Esophagus mucosa (tissue), 1 donor: Measurements from ENCODE around the gene ERG. TPM values are rescaled to one million over a fixed set of nuclear protein-coding genes. Genes with fewer than 3 reads are reported as not detected.
A peak's percentile ranks its signal among the peaks of the same experiment; 100 is the strongest.

Experiments used
- ATAC-seq: fragments of 200-7000 bp; cut with Tn5 transposase; one replicate; pipeline ENCODE4 v1.9.1; 2020
- total RNA-seq: library from RNA; stranded (reverse); gene quantifications from one replicate; pipeline ENCODE4 v1.2.4, GENCODE V29; 2023
- donor health status: DM: yes; HTN: yes; CAD: no.

The ERG gene
- total RNA-seq, 1 donor from 2014 or later: 5.1 TPM

DNA sequence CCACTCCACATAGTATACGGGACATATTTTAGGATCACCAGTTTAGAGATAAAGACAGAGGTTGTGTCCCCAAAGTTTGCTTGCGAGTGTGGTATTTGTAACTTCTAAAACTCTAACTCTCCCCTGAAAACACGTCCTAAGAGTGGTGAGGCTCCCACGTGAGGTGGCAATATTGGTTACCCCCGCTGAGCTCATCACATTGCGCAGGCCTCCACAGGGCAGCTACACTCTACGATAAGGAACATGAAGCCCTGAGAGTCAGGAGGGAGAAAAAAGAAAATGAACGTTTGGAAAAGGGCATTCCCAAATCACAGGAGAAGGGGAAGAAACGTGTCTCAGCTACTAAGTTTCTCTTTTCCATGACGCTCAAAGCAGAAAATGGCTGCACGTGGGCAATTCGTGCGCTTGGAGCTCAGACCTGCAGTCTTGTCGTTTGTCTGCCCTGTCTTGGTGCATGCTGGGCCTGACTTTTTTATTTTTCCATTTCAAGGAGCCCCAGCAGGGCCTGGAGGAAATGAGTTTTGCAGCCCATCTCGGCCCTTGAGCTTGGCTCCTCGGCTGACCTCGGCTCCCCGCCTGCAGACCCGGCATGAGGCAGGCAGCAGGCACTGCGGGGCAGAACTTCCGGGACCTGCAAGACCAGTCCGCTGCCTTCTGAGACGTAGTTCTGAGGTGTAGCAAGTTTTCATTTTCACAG, 25.7 kb downstream of the ERG start:
- no peak for ATAC-seq

DNA sequence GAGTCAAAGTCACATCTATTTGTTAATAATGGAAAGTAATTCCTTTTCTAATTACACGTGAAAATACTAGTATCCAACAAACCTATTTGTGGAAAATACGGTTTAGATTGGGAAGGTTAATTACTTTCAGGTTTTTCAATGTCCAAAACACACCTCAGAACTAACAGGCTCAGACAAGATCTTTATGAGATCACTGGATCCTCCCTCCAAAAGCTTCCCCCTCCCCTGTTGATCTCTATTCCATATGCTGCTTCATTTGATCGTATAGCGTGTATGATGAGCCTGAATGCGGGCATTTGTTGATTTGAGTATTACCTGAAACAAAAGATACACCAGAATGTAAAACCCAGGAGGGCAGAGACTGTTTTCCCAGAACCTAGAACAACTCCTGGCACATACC, 26.5 kb downstream of the ERG start:
- peak; percentile 58 for ATAC-seq

DNA sequence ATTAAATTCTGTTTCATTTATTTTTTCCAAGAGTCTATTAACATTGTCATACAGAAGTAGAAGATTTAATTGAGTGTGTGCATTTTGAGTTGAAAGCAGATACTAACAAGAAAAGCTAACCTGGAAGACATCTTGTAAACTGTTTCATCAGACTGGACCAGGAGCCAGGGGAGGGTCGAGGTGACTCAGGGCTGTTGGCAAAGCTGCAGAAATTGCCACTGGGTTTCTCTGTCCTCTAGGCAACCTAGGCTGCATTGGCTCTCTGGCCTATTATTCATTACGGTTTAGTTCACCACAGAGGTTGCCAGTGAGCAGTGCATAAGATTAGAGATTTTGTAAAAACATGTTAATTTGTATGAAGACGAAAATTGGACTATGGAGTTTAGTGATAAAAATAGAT, 27.5 kb downstream of the ERG start:
- ATAC-seq: peak; percentile 30

DNA sequence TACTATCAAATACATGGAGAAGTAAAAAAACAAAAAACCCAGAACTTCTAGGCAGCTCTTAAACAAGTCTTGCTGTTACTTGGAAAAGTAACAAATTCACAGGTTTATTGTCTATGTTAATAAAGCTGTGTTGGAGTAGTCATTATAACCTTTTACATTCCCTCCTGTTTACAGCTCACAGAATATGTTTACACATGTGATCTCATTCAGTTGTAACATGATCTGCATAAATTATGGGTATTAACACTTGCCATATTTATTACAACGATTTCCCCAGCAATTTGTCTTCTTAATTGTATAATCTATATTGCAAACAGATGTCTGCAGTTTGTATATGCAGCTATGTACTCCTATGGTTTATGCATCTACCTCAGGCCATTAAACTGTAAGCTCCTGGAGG, 28.6 kb downstream of the ERG start:
- no peak for ATAC-seq

DNA sequence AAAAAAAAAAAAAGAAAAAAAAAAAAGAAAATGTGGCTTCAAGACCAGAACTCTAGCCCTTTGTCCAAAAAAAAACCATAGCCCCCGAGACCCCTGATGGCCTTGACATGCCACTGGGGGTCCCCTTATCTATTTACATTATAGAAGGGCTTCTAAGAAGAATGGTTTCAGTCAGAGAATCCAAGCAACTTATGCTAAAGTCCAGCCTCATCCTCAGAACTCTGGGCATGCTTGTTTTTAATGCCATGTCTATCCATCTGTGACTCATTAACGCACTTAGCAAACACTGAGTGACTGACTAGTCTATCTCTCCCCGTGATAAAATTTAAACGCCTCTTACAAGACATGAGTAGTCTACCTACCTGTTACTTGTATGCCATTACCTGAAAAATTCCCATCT, 29.3 kb downstream of the ERG start:
- ATAC-seq: peak; percentile 83

DNA sequence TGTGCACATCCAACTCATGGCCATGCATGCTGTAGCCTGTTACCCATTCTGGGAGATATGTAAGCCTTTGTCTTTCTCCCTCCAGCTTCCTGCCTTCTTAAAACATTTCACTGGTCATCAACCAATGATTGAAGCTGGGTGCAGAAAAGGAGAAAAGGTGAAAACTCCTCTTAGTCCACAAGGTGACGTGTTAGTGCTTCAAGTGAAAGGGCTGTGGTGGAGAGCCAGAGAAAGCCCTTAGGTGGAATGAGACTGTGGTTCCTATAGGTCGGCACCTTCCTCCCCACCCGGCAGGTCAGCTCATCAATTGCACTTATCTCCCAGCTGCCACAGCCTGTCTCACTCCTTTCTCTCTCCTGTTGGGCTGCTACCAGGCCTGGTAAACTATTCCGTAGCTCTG, 30.4 kb downstream of the ERG start:
- ATAC-seq: no peak

DNA sequence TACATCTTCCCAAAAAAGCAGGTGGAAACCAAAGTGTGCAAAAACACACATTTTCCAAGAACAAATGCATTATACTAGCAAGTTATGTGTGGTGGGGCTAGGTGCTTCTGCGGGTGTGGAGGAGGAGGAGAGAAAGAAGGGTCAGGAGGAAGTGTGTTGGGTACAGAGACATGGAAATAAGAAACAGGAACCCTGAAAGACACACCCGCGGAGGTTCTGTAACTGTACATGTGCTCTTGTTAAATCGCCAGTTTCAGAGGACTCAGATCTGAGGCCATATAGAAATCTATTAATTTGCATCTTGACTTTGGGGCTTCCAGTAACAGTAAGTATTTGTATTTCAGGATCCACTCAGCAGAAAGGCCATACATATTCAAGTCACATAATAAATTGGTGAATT, 30.9 kb downstream of the ERG start:
- no peak for ATAC-seq

DNA sequence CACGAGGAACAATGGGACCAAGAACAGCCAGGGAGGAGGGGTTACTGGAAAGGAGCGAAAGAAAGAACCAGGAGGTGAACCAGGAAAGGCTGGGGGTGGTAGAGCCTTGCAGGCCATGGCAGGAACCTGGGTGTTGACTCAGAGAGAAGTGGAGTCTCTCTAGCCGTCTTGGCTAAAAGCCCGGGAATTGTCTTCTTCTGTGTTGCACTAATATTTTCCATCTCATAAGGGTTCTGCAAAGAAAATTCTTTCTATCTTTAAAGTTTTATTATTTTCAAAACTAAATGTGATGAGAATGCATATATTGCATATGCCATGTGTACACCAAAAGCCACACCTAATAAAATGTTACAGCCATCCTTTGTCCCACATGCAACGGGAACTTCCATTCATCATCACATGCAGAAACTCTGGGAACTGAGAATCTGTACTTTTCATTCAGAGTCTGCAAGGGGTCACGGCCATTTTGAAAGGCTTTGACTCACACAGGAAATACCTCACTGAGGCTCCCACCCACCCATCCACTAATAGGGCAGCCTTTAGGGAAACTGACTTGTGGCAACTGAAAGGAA, 38.0 kb downstream of the ERG start:
- peak; percentile 85 for ATAC-seq

DNA sequence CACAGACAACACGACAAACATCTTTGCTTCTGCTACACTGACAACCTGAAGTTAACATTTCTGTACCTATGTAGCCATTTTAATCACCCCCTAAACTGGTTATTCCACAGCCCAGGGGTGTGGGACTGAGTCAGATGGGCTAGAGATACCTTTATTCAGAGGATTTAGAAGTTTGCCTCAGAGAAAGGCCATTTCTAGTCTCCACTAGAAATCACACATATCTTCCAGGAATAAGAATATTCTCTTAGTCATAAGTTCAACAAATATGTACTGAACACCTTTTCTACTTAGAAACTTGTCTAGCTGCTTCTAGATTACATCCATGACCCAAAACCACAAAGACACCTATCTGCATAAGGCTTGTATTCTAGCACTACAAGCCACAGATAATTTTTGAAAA, 38.8 kb downstream of the ERG start:
- peak; percentile 88 for ATAC-seq

DNA sequence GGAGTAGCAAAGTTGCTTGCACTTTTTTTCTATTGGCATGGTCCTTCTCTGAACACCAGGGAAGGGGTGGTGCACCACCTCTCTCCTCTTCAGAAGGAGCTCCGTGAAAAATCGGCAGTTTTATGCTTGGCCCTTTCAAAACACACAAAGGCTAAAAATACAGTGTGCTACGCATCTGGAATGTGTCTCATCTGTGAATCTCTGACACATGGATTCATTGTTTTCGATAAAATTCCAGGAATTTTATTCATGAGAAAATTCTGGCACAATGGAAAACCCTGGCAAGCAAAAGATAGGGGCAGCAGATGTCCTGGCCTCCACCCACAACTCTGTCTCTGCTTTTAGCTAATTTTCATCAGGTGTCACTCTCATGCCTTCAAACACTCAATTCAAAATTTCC, 42.9 kb downstream of the ERG start:
- no peak for ATAC-seq

DNA sequence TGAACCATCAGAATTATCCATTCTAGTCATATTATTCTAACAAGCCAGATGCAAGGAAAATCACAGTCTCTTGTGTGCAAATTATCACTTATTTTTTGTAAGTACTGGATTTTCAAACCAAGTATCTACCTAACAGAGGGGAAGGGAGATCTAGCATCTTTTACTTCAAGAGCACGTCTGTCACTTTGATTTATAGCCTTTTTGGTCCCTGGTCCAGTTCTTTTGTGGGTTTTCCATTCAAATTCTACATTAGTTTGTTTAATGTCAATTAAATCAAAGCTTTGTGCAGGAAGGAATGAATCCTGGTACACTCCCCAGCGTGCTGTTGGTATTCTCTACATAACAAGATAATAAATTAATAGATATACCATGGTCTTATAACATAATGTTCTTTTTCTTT, 43.6 kb downstream of the ERG start:
- no peak for ATAC-seq

DNA sequence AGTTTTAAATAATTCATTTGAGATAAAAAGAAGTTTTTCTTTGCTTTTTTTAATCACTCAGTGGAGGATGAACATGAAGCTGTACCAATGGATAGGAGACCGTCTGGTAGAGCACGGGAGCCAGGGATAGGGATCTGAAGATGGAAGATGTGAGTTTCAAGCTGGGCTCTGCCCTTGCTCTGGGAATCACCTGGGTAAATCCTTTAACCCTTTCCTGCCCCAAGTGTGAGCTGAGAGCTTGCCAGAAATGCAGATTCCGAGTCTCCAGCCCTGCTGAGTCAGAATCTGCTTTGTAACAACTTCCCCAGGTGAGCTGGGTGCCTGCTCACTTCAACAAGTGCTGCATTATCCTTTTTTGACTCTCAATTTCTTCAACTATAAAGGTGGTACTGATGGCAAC, 44.1 kb downstream of the ERG start:
- ATAC-seq: no peak

DNA sequence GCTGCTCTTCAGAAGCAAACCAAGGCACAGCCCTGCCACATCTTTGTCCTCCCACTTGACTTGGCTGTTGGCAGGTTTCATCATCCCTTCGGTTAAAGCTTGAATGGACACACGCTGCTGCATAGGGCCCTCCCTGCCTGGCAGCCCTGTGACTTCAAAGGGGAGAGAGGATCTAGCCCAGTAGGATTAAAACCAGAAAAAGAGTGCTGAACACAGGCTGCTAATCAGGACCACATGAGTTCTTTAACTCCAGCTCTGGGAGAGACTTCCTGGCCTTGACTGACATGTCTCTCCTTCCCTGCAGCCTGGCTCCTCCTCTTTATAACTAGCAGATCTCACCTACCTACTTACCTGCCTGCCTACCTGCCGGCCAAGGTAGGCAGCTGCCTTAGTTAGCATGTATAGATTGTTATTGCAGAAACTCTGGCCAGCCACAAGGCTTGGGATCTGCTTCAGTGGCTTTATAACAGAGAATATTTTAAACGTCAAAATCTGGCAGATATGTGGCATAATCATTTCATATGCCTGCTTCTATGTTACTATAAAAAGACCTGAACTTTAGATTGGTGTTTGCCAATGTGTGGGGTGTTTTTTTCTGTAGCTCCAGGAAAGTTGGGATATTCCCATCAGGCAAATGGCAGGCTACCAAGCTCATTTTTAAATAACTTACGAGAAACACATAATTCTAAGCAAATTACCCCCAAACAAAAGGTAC, 49.4 kb downstream of the ERG start:
- ATAC-seq: peak; percentile 78

DNA sequence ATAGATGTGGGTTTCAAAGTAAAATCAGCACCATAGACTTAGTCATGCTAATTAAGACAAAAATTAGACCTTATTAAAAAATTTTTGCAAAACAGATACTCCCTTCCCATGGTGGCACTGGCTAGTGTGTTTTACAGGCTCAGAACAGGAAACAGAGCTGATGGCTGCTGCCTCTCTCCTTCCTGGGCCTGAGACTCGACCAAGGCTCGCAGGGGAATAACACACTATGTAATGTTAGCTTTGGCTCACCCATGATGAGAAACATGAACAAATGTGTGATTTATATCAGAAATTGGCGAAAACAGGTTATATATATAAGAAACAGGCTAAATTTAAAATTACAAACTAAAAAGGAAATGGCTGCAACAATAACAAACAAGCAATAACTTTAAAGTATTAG, 50.7 kb downstream of the ERG start:
- ATAC-seq: no peak

DNA sequence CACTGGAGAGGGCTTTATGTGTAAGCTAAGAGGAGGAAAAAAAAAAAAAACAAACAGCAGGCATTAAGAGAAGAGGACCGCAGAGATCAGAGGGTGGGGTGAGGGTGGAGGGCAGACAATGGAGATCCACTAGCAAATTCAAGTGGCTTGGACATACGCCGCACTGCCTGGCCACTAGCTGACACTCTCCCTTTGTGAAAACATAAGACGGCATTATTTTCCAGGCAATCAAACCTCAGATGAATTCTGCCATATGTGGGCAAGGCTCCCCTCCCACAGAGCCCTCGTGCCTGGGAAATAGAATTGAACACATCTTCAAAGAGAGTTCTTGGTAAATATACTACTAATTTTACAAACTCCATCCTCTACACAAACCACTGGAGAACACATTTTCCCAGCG, 53.6 kb downstream of the ERG start:
- ATAC-seq: no peak

DNA sequence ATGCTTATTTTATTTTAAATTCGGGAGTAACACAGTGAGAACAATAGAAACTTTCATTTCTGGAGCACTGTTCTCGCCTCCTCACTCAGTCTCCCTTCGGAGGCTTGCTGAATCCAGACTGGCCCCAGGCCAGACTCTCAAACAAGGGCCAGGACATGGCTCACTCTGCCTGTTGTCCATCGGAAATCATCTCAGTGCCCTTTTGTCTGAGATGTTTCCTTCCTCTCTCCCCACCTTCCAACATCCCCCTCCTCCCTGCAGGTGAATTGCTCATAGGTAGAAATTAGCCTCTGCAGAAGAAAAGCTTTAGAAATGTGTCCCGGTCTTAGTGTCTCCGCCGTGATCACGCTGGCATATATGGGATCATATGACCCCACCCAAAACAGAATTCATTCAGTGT, 55.2 kb downstream of the ERG start:
- no peak for ATAC-seq

DNA sequence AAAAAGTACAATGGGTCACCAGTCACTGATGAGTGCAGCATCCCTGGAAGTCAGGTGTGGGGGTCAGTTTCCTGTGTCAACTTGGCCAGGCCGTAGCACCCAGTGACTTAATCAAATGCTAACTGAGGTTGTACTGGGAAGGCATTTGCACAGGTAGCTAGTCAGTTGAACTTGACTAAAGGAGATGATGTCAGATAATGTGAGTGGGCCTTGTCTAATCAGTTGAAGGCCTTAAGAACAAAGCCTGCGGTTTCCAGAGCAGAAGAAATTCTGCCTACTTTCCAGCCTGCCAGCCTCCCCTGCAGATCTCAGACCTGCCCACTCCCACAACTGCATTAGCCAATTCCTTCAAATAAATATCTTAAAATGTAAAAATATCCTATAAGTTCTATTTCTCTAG, 57.1 kb downstream of the ERG start:
- ATAC-seq: no peak

DNA sequence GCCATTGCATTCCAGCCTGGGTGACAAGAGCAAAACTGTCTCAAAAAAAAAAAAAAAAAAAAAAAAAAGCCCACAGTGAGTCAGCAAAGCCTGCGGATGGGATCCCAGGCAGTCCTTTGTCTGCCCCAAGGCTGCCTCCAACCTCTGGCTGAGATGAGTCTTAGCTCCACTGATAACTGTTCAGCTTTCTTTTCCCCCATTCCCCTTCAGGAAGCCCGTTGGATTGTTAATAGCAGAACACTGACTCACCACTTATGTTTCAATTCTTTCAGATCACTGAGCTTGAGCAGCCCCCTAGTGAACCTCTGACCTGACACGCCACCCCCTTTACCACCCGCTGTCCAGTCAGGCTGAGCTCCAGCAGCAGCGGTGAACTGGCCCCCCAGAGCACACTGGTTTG, 57.5 kb downstream of the ERG start:
- ATAC-seq: no peak

DNA sequence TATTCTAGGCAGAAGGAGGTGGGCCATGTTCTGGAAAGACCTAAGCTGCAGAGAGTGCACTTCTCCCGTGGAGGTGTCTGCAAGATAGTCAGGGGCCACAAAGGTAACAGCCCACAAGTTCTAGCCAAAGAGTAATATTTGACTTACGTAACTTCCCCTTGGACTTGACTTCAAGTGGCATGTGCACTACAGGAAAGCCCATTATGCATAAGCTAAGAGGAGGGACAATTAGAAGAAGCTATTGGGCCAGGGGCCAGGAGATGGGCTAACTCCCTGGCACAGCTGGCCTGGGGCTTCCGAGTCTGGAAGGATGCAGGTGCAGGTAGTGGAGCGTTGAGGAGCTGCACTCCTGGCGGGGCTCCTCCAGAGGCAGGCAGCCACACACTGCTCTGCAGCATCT, 58.3 kb downstream of the ERG start:
- no peak for ATAC-seq

DNA sequence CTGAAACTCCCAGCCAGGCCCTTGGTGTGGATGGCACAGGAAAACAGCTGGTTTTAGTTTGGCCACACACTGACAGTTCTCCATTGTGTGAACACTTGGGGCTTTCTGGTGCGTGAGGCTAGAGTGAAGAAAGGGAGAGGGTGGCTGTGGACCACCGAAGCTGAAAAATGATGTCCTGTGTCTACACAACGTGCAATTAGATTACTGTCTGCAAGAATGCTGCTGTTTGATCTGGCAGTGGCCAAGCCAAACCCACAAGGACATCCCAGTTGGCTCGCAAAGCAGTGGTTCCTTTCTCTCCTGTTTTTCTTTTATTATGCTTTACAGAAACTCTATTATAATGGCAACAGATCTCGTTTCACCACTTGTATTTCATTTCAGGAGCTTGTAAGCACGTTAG, 58.9 kb downstream of the ERG start:
- ATAC-seq: no peak

DNA sequence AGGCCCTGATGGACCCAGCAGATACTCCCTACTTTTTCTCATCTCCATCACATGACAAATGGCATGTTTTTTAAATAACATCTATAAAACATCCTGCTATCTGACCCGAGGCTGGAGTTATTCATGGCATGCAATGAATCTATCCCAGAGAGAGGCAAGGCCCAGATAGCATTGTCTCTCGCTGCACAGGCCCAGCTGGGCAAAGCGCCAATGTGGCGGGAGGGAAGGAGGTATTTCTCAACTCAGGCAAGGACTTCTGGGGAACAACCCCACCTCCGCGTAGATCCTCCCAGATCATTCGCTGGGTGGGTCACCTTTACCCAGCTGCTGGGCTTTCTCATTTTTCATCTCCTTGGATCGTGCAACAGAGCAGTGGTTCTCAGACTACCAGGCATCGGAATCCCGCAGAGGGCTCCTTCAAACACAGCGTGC, 59.8 kb downstream of the ERG start:
- peak; percentile 9 for ATAC-seq

DNA sequence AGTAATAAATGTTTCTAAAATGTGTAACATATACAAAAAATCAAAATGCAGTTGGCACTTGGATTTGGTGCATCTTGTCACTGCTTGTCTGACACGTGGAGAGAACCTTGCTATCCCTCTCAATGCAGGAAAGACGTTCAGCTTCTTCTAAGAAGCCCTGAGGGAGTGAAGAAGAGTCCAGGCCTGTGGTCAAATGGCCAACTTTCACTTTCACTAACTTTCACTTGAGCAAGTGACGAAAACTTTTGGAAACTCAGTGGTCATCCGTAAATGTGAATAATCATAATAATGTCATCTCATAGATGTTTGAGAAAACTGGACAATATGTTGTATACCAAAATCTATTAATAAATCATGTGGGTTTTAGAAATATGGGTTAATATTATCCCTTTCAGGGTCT, 61.9 kb downstream of the ERG start:
- no peak for ATAC-seq

DNA sequence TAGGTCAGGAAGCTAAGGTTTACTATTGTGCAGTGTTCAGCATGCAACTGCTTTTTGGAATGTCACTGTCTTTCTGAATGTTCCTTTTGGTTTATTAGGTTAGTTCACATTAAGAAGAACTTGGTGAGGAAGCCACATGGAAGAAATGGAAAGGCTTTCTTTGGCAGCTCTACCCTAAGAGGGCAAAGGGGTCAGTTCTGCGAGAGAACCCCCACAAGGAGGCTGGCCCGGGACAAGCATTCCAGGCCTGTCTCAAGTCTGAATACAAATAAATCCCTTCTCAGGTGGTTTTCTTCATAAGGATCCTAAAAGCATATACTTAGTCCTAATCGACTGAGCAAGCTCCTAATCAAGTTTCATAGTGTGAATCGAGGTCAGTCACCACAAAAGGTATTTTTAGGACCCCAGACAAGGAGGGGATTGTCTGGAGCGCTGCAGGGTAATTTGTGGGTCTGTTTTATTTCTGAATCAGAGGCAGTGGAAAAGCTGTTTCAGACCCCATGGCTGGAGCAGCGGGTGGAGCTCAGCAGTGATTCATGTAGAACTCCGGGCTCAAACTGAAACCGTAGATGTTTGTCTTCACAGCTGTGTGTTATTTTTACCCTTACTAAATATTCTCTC, 63.3 kb downstream of the ERG start:
- ATAC-seq: no peak

DNA sequence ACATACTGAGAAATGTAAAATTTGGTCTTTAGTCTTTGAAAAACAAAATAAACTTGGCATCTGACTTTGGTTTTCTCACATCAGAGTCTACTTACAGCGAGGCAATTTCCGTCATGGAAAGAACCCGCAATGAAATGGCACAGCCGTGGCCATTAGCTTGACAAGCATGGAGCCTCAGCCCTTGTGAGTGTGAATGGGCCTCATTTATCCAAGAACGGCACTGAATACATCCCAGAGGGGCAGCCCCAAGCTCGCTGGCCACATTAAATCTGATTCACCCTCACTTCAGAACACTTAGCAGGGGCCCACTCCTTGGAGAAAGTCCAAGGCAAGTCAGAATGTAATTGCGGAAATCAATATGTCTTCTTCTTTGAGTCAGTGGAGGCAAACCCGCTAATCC, 64.8 kb downstream of the ERG start:
- no peak for ATAC-seq
